ENCODE measurements around the gene ADI1. TPM values are rescaled to one million over a fixed set of nuclear protein-coding genes. Genes with fewer than 3 reads are reported as not detected.

Gene ADI1, protein sequence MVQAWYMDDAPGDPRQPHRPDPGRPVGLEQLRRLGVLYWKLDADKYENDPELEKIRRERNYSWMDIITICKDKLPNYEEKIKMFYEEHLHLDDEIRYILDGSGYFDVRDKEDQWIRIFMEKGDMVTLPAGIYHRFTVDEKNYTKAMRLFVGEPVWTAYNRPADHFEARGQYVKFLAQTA
- 15.3 and 26.5 TPM in 2 replicates for total RNA-seq
- polyA plus RNA-seq = 30.3 and 65.9 TPM in 2 replicates

DNA sequence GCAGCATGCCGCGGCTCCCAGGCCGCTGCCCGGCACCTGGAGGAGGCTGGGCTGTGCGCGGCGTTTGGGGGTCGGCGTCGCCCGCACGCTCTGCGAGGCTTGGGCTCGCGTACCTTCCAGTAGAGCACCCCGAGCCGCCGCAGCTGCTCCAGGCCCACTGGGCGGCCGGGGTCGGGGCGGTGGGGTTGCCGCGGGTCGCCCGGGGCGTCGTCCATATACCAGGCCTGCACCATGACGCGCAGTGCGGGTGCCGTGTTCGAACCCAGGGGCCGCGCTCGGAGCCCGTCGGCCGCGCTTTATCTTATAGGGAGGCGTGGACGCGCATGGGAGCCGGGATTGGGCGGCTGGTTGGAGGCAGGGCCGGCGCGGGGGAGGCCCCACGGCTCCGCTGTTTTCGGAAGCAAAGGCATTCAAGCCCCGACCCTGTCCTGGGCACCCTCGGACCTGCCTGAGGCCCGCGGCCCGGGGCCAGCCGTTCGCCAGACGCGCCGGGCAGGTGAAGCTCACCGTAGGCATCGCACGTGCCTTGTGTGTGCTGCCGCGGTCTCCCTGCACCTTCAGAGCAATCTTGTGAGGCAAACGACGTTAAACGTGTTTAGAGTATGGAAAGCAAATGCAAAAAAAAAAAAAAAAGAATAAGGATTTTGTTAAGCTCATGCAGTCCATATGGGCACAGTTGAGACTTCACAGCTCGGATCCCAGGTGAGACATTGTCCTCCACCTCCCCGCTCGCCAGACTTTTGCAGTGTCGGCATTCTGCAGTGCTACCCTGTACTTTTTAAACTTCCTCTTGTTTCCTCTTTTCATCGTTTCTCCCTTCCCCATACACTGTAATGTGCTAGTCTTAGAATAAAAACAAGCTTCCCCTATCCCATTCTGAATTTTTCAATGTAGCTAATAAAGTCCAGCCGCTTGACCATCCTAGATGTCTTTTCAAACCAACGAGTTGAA is at the start of gene ADI1:
TSS of gene ADI1 (minus strand) at position 277 of the 951 bp plus-strand sequence. CDS start at position 233, 44 bp downstream.
- H3K27me3 ChIP-seq = no peaks in the 10 kb centered on the region
- DNase-seq (ENCODE audit: low read depth in 1 of 2, low spot score in 1 of 2) = peak; percentile 66 to 85
- peak within 1 kb of the TSS; percentile 96 for H3K27ac ChIP-seq
- no peaks in the 10 kb centered on the region for H3K9me3 ChIP-seq (ENCODE audit: low read depth)
- peak within 1 kb of the TSS; percentile 52 for H3K4me3 ChIP-seq
- H3K36me3 ChIP-seq = no peaks in the 10 kb centered on the region
- TF ChIP-seq, protein P1, sequence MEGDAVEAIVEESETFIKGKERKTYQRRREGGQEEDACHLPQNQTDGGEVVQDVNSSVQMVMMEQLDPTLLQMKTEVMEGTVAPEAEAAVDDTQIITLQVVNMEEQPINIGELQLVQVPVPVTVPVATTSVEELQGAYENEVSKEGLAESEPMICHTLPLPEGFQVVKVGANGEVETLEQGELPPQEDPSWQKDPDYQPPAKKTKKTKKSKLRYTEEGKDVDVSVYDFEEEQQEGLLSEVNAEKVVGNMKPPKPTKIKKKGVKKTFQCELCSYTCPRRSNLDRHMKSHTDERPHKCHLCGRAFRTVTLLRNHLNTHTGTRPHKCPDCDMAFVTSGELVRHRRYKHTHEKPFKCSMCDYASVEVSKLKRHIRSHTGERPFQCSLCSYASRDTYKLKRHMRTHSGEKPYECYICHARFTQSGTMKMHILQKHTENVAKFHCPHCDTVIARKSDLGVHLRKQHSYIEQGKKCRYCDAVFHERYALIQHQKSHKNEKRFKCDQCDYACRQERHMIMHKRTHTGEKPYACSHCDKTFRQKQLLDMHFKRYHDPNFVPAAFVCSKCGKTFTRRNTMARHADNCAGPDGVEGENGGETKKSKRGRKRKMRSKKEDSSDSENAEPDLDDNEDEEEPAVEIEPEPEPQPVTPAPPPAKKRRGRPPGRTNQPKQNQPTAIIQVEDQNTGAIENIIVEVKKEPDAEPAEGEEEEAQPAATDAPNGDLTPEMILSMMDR (IDR thresholded peaks at IDR 0.05; ENCODE audit: low read depth, low read length) = no peak
- H3K4me1 ChIP-seq (ENCODE audit: low read depth) = peaks cover 32% of the 10 kb centered on the region

- Histone ChIP-seq H3K27me3 (no peaks in the 10 kb centered on the region), H3K4me3 (no peak overlapping the region), H3K9me3 (ENCODE audit: low read depth) (no peaks in the 10 kb centered on the region), H3K36me3 (no peaks in the 10 kb centered on the region), H3K27ac (no peak overlapping the region), H3K4me1 (ENCODE audit: low read depth) (no peaks in the 10 kb centered on the region)
- TF ChIP-seq, protein P1 (IDR thresholded peaks at IDR 0.05; ENCODE audit: low read depth, low read length) = no peak
- no peak for DNase-seq (ENCODE audit: low read depth in 1 of 2, low spot score in 1 of 2)
Measured at GRCh38 chr2:3566806-3567205, 47.5 kb upstream of the ADI1 start.

DNA sequence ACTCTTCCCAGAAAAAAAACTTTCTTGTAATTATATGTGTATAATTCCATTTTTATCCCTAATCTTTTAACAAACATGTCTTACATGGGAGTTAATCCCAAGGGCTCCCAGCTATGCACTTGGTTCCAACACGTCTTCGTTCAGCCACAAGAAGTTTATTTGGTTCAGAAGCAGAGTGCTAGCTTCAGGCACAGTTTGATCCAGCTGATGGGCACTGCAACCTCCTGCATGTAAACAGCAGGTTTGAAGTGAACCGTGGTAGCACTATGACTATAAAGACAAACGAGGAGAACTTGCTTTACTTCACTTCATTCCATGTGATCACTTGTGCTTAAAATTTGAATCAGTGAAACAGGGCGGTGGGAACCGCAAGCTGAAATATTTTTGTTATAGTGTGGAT is 45.8 kb upstream of the ADI1 start:
- Histone ChIP-seq H3K4me1 (ENCODE audit: low read depth) (no peaks in the 10 kb centered on the region), H3K27ac (no peak overlapping the region), H3K27me3 (no peaks in the 10 kb centered on the region), H3K9me3 (ENCODE audit: low read depth) (no peaks in the 10 kb centered on the region), H3K36me3 (no peaks in the 10 kb centered on the region), H3K4me3 (no peak overlapping the region)
- TF ChIP-seq, protein P1 (IDR thresholded peaks at IDR 0.05; ENCODE audit: low read depth, low read length) = no peak
- DNase-seq (ENCODE audit: low read depth in 1 of 2, low spot score in 1 of 2) = no peak

DNA sequence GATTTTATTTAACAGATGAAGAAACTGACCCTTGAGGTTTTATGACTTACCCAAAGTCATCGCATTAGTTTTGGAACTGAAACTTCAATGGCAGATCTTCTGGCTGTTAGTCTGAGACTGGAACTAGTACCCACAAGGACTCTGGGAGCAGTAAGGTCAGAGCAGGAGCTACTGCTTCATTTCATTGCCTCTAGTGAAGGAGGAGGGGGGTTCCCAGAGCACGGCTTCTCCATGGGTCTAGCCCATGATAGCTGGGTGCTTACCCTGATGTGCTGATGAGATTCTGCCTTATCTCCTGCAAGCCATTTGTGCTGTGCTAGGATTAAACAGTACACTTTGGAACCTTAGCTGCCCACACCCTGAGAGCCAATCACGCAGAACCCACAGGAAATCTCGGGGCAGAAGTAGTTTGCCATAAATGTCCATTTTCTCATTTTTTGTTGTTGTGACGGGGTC is 44.2 kb upstream of the ADI1 start:
- Histone ChIP-seq H3K4me3 (no peak overlapping the region), H3K4me1 (ENCODE audit: low read depth) (peaks cover 3% of the 10 kb centered on the region), H3K36me3 (no peaks in the 10 kb centered on the region), H3K27me3 (no peaks in the 10 kb centered on the region), H3K27ac (no peak overlapping the region), H3K9me3 (ENCODE audit: low read depth) (no peaks in the 10 kb centered on the region)
- DNase-seq (ENCODE audit: low read depth in 1 of 2, low spot score in 1 of 2) = no peak
- TF ChIP-seq, protein P1 (IDR thresholded peaks at IDR 0.05; ENCODE audit: low read depth, low read length) = no peak

- TF ChIP-seq, protein P1 (IDR thresholded peaks at IDR 0.05; ENCODE audit: low read depth, low read length) = no peak
Measured at GRCh38 chr2:3558205-3559014, 39.1 kb upstream of the ADI1 start, which contains the start of gene RNASEH1. RNASEH1 (minus strand) TSS chr2:3558333; CDS start chr2:3558260, 73 bp downstream.

More at GRCh38 chr2:3558205-3559014, 39.1 kb upstream of the ADI1 start, which contains the start of gene RNASEH1:
- Histone ChIP-seq H3K9me3 (ENCODE audit: low read depth) (no peaks in the 10 kb centered on the region), H3K4me1 (ENCODE audit: low read depth) (peaks cover 3% of the 10 kb centered on the region), H3K27ac (peak within 1 kb of the TSS; percentile 94), H3K36me3 (peaks cover 12% of the 10 kb centered on the region), H3K27me3 (no peaks in the 10 kb centered on the region), H3K4me3 (peak within 1 kb of the TSS; percentile 89)
- peak; percentile 99 for DNase-seq (ENCODE audit: low read depth in 1 of 2, low spot score in 1 of 2)

Data from cardiac muscle cell (in vitro differentiated cells and primary cell).